SW480 (cell line): Measurements from ENCODE around the gene SIGMAR1.
A peak's percentile ranks its signal among the peaks of the same experiment; 100 is the strongest.

Source experiments
- DNase-seq: peaks from one replicate; pipeline ENCODE4 v3.0.0-alpha.2; 2016; ENCODE audit warnings: low spot score

The SIGMAR1 gene

DNA sequence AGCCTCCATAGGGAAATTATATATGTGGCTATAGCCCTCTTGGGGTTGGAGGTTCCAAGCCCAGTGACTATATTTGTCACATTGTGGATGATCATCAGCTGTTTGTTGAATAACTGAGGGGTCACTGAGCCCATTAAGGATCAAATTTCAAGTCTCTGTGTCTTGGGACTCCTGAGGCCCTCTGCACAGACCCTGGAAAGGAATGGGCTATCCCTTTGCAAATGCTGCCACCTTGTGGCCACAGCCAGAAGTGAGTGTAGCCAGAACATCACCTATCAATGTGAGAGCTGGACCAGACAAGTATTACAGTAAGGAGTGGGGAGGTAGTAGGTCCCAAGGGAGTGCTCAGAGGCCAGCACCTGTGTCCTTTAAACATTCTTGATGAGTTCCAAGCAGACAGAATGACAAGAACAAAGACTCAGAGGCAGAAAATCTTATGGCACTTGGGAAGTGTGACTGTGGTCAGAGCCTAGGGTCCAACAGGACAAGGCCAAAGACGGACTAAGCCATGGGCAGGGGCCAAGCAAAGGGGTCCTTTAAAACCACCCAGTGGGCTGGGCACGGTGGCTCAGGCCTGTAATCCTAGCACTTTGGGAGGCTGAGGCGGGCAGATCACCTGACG is 33.9 kb downstream of the SIGMAR1 start:
- peak; percentile 62 for DNase-seq

DNA sequence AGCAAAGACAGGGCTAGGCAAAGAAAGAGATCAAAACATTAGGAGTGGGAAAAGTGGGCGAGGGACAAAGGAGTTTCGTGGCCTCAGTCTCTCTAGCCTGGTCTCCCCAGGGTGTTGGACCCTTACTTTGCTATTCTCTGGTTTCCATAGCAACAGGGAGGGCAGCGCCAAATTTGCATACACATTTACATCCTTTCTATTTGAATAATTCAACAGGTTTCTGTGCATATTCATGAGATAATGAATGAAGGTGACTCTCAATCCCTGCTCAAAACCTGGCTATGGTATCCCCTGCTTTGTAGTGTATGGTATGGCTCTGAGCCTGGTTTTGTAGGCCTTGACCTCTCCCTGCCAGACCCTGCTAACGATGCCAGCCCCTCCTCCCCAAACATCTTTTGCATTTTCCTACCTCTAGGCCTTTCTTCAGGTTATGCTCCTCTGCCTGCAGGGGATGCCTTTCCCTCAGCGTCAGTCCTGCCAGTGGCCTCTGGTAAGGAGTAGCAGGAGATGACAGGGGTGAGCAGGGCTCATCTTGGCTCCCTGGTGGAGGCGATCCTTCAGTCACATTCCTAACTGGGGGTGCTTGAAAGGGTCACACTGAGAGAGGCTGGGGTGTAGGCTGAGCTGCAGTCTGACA is 35.5 kb downstream of the SIGMAR1 start:
- DNase-seq: no peak

DNA sequence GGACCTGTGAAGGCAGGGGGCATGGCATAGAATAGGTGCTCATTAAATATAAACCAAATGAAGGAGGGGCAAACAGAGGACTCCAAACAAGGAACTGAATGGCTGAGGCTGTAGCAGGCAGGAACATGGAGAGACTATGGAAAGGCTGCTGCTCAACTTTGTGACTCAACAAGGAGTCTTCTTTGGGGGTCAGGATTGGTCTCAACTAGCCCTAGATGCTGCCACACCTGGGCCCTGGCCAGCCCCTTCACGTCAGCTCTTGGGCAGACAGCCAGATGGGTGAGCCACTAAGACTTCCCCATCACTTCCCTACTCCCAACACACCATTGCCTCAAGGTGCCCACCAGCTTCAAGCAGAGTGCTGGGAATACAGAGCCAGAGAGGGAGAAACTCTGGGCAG is 36.7 kb downstream of the SIGMAR1 start:
- no peak for DNase-seq

DNA sequence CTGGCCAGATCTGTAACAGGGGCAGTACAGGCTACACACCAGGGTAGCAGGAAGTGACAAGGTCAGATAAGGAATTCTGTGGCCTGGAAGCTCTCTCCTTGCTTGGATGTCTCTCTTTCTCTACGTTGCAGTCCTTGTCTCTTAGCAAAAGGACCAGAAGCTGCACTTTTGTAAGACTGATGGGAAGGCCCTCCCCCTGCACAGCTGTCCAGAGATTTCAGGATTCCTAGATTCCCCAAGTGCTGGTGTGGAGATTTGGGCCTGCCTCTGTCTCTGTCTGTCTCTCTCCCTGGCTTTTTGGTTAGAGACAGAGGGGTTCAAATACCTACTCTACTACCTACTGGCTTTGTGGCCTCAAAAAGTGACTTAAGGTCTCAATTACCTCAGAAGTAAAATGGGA is 38.0 kb downstream of the SIGMAR1 start:
- no peak for DNase-seq

GRCh38 chr9:34594177-34594576 is 43.4 kb downstream of the SIGMAR1 start:
- DNase-seq: no peak

DNA sequence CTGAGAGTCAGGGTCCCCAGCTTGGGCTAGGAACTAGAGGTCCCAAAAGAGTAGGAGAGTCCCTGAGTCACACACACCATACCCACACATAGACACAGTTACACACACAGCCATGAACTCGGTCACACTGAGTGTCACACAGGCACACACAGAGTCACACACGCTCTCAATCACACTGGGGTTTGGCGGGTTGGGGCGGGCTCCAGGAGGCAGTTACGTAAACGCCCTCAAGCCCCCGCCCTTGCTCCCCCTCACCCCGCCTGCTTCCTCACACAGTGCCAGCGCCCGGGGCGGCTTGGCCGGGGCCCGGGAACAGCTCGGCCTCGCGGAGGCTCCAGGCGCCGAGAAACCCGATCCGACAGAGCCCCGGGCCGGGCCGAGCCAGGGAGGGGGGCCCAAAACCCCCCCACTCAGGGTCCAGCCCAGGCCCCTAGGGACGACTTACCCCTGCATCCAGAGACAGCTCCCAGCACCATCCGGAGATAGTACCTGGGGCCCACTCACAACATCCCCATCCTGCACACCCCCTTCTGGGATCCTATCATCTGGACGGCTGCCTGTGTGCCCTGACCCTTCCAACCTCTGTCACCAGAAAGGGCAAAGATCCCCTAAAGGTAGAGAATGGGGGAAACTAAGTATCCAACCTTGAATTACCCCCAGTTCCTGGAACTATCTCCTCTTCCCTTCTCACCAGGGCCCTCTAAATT is 44.5 kb downstream of the SIGMAR1 start:
- no peak for DNase-seq

- DNase-seq: no peak
Observed at GRCh38 chr9:34591917-34592866, 45.4 kb downstream of the SIGMAR1 start.

- DNase-seq: peak; percentile 70
Observed at GRCh38 chr9:34591248-34591916, 46.2 kb downstream of the SIGMAR1 start.

DNA sequence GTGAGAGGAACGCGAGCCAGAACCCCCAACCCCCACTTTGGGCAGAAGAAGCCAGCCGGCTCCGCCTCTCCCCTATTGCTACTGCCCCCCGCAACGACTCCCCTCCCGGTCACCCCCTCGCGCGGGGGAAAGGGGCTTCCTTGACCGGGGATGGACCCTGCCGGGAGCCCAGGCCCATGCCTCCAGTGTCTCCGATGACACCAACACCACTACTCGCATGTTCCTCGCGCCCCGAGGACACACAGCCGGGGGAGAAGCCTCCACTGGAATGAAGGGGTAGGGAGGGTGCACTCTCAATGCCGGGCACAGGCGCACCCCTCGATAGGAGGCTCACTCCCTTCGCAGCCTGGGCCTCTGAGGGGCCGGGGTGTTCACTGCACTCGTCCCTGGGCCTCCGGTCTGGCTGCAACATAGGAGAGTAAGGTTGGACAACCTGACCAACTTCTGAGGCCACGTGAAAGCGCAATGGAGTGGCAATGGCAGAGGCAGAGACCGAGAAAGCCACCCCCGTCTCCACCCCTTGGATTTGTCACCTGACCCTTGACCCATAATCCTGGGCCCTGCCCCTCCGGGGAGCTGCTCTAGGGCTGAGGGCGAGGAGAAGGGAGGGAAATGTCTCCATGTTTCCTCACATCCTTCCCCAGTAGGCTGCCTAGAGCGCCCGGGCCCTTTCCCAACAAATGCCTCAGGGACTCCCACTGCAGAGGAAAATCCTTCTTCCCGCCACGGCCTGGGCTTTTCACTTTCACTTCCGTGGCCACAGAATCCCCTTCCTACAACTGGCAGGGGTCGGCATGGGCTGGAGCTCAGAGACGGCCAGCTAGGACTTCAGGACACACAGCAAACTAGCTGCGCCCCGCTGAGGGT is 47.0 kb downstream of the SIGMAR1 start:
- DNase-seq: peak; percentile 21

GRCh38 chr9:34589636-34590380 is 47.8 kb downstream of the SIGMAR1 start, which contains the start of gene CNTFR:
Gene CNTFR (minus strand): TSS chr9:34589724. CDS start chr9:34568981, 20,743 bp downstream.
- DNase-seq: peak; percentile 37

DNA sequence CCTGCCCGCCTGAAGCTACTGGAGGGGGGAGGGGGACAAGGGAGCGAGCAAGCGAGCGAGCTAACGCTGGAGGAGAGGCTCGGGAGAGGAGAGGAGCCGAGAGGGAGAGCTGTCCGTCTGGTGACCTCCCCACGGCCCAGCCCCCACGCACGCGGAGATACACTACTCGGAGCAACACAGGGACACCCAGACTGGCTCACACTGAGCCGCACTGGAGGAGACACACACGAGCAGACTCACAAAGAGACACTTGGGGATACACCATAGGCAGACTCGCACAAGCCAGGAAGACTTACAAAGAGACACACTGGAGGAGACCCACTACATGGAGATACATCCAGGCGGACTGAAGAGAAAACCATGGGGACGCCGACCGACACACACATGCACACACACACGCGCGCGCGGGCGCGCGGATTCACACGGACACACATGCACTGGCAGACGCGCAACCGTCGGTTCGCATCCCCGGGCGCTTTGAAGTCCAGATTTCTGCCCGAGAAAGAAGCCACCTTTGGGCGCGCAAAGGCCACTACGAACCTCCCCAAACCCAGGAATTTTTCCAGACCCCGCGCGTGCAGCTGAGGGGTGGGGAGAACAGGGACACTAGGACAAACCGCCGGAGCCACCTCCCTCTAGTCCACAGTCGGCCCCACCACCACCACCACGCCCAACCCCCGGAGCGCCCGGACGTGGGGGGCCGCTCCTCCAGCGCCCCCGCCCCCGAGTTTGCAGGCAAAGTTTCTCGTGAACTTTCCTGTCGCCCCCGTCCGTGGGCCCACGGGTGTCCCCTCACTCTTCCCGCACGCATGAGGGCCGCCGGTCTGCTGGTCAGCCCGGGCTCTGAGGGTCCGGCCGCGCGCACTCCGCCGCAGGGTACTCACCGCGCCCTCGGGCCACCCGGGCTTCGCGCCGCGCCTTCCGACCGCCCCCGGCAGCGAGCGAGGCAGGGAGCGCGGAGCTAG is 48.6 kb downstream of the SIGMAR1 start:
- peak; percentile 21 for DNase-seq

GRCh38 chr9:34587271-34587670 is 50.3 kb downstream of the SIGMAR1 start:
- no peak for DNase-seq

GRCh38 chr9:34585946-34586669 is 51.5 kb downstream of the SIGMAR1 start:
- DNase-seq: no peak

- DNase-seq: no peak
Observed at GRCh38 chr9:34584970-34585369, 52.6 kb downstream of the SIGMAR1 start.
